Midbrain (tissue), 1 donor: ENCODE measurements around the gene GGA3.

Experiments used
- DNase-seq: peaks from one replicate; lab custom pipeline; 2025; lab: John Stamatoyannopoulos, UW

Gene GGA3

DNA sequence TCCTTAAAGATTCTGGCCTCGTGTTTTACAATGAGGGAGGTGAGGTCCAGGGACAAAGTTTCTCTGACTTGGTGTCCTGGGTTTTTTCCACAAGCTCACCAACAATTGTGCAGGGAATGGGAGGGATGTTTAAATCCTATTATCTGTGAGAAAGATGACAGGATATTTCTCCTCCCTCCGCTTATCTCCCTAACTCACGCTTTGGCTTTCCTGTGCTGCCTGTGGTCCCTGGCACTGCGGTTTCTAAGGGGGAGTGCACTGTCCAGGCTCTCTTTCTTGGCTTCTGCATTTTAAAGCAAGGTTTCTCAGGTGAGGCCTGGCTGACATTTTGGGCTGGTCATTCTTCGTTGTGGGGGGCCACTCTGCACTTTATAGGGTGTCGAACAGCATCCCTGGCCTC is 16.4 kb downstream of the GGA3 start:
- no peak for DNase-seq

DNA sequence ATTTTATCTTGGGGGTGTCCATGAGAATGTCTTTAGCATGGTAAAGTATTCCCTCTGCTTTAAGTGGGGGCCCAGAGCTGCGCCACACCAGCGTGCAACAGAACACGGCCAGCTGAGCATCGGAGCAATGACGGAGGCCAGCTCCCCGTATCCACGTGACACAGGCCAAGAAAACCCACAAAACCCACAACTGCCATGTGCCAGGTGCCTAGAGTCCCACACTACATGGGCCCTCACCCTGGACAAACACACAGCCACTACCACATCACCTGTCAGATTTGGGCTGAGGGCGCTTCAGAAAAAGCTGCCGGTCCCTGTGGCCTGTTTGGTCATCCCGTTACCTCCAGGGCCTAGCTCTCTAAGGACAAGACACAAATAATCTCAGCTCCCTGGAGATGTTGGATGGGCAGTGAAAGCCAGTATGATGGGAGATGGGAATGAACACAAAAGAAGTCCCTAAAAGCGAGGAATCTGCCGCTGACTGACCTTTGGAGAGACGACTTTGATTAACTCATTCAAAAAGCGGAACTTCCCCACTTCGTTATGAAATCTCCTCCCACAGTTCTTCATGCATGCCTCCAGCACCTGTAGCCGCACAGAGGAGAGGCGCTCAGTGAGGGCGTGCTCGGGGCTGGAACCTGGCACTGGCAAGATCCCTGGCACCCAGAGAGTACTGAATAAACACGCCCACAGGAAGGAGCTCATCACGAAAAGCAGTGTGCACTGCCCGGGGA is 17.1 kb downstream of the GGA3 start:
- no peak for DNase-seq

DNA sequence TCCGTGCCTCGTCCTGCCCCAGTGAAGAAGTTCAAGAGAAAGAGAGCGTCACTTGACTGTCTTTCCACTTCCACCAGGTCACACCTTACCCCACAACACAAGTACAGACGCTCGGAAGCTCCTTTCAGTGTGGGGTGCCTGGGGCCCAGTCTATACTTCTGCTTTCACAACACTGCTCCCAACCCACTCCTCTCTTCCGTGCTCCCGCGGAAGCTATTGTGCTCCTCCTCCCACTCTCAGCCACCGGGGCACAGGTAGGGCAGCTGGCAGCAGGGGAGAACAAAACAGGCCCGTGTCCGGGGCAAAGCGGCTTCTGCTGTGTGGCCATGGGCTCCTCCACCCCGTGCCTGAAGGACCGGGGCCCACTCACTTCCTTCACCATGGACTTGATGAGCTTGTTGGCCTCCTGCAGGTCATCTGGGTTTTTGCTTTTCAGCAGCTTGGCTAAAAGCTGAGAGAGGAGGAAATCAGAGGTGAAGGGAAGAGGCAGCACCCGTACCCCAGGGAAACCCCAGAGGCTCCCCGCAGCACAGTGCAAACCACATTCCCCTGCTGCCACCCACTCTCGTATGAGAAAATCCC is 18.9 kb downstream of the GGA3 start:
- DNase-seq: no peak

DNA sequence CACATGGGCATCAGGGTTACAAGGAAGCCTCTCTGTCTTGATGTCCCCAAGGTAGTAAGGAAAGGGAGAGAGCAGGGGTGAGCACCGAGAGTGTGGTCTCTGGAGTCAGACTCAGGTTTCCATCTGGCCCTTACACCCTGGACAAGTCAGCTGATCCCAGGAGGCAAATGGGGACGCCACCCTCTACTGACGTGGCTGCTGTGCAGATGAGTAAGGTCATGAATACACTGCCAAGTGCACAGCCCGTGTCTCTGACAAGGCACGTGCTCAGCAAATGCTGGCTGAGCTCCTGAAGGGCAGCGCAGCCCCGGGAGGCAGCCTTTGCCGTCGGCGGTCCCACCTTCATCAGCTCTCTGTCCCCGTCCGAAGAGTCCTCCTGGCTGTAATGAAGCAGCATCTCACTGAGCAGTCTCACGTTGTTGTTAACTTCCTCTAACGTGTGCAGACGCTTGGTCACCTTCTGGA is 19.4 kb downstream of the GGA3 start:
- no peak for DNase-seq

DNA sequence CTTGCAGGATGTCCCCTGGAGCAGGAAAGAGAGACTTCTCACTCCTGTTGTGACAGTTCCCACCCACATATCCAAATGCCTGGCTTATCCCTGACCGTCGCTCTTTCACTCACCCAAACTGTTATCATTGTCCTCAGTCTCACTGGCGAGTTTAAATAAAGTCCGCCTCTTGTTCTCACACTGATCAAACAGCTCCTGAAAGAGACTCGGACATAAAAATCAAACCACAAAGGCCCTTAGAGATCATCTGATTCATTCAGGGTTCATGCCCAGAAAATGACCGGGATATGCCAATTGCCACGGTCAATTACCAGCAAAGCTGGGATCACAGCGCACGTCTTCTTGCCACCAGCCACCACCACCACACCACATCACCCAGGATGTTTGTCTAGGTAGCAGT is 19.9 kb downstream of the GGA3 start:
- no peak for DNase-seq

DNA sequence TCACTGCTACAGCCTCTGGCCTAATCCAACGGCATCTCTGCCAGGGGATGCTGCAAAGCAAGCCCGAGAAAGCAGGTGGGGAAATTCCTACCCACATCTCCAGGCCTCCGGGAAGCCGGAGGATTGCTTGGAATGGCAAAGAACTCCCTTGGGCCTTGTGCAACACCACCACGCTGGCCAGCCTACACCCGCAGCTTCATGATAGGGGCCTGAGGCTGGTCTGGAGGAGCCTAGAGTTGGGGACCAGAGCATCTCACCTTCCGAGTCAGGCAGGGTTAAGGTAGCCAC is 20.3 kb downstream of the GGA3 start:
- DNase-seq: no peak

DNA sequence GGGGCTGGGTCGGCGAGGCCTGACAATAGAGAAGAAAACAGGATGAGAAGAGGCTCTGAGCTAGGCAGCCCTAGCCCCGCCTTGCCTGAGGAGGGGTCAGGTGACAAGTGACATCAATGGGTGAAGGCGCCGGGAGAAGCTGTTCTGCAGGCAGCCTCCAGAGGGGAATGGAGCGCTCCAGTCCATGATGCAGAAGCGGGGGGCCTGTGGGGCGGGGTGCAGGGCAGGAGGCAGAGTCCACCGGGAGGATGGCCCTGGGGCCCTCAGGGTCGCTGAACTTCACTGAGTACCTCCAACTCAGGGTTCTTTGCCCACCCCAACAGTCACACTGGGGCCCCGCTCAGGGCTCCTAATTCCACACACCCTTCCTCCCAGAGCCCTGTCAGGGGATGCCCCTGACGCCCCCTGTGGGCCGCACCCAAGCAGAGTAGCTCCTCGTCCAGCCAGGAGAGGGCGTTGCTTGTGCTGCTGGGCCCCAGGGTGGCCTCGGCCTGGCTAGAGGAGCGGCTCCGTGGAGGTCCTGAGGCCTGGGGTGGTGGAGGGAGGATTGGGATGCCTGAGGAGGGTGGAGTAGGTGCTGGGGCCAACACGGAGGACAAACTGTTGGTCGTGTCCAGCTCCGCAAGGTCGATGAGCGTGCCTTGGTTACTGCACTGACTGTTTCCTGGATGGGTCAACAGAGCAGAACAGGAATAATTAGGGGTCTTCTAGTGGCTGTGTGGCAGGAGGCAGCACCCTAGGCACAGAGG is 20.8 kb downstream of the GGA3 start:
- DNase-seq: no peak

DNA sequence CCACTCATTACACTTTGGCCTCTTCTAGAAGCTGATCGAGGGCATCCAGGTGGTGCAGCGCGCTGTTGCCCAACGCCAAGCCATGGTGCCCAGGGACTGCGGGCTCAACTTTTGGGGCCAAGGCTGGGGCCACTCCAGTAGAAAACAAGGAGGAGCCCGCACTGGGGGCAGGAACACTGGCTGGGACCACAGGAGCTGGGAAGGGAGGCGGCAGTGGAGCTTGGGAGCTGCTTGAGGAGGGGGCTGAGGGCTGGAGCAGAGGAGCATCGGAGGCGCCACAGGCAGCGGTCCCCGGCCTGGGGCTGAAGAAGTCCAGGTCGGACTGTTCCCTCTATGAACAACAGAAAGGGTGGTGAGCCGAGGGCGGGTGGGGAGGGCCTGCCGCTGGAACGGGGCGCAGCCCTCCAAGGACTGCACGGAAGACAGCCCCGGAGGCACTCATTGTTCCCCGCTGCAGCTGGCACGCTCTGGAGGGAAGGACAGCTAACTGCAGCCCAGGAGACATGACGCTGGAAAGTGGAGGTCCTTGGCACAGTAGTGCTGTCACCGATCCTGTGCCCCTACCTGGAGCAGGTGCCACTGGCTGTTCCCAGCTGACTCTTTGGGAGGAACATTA is 21.5 kb downstream of the GGA3 start:
- no peak for DNase-seq

DNA sequence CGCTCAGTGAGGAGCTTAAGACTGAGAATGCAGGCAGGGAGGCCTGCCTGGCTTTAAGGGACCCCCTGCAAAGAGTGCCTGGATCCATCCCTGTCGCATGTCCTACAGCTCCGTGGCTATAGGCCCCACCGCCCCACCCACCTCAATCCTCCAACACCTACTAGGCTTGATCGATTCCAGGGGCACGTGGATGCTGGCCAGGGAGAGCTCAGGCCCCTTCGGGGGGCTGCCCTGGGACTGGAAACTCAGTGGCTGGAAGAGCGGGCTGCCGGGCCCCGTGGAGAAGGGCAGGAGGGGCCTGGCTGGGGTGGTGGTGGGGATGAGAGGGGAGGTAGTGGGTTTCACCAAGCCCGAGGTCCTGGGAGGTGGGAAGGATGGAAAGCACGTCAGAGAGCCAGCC is 22.2 kb downstream of the GGA3 start:
- no peak for DNase-seq

DNA sequence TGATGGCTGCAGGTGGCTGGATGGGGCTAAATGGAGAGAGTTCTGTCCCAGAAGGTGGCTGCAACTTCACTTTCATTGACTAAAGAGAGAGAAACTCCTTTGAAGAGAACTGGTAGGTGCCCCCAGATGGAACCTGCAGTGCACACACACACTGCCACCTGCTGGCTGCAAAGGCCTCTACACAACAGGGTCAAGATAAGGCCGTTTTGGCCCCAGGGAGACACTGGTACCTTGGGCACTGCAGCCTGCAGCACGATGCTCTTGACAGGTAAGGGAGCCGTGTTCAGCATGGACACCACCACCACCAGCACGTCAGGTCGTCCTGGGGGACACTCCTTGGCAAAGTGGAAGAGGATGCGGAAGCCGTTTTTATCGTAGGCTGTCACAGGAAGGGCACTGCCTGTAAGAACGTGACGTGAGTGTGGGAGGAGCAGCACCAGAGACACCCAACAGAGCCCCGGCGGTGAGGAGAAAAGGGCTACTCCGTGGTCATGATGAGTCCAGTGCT is 22.7 kb downstream of the GGA3 start:
- DNase-seq: peak; percentile 20

DNA sequence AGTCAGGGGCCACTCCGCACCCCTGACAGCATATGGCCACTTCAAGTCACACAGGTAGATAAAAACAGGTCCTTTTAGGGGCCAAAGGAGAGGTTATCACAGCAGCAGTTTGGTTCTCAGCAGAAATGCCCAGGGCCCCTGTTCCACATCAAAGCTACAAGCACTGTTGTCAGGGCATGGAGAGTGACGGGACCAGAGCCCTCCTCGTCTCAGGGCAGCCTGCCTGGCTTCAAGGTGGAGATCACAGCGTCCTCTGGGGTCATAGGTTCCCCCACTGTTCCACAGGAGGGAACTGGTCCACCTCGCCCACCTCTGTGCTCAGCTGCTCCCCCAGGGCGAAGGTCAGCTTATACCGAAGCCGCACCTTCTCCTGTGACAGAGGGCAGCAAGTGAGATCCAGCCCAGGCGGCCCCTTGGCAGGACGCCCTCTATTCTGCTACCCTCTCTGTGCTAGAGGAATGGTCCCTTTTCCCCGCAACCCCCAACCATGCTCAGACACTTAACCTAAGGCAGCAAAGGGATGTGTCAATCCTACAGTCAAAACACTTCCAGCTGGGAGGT is 23.3 kb downstream of the GGA3 start:
- DNase-seq: no peak

DNA sequence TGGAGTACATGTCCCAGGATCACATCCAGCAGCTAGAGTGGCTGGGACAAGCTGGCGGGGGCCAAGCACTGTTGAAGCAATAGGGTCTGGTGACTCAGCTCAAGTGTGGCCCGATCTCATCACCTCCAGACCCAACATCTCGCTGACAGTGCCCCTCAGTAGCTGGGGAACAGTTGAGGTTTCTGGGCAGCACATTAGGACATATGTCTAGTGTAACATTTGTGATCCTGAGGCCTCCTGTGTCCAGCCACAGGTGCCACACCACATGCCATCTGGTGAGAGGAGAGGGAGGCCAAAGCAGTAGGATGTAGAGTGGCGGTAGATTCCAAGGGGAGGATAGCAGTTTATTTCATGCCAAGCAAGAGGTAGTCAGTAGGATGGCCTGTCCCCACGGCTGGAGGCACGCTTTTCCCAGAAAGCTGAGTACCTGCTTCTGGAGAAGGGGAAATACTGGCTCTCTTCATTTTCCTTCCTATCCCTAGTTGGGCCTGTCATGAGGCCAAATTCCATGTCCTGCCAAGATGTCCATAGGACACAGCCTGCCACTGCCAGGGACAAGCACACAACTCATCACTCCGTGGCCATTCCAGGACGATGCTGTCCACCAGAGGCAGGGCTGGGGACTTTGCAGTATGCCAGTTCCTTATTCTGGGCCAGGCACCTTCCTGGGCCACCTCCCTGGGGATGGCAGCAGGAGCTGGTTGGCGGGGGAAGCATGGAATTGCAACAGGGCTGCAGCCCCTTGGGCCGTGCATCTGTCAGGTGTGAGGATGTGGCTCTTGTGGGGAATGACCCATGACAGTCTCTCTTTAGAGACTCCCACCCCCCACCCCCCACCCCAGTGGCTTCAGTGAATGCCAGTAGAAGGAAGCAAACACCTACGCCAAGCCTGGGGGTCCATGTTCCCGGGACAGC is 24.0 kb downstream of the GGA3 start:
- DNase-seq: no peak

DNA sequence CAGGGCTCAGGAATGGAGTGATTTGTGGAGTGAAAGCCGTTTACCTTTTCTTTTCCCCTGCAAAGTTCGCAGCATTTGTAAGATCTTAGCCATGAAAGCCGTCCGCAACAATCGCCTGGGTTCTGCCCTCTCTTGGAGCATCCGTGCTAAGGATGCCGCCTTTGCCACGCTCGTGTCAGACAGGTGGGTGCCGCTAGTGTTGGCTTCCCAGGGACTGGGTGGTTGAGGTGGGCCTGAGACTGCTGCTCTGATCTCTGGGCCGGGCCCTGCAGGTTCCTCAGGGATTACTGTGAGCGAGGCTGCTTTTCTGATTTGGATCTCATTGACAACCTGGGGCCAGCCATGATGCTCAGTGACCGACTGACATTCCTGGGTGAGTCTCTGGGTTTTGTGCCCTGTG is 28.6 kb downstream of the GGA3 start:
- DNase-seq: no peak

DNA sequence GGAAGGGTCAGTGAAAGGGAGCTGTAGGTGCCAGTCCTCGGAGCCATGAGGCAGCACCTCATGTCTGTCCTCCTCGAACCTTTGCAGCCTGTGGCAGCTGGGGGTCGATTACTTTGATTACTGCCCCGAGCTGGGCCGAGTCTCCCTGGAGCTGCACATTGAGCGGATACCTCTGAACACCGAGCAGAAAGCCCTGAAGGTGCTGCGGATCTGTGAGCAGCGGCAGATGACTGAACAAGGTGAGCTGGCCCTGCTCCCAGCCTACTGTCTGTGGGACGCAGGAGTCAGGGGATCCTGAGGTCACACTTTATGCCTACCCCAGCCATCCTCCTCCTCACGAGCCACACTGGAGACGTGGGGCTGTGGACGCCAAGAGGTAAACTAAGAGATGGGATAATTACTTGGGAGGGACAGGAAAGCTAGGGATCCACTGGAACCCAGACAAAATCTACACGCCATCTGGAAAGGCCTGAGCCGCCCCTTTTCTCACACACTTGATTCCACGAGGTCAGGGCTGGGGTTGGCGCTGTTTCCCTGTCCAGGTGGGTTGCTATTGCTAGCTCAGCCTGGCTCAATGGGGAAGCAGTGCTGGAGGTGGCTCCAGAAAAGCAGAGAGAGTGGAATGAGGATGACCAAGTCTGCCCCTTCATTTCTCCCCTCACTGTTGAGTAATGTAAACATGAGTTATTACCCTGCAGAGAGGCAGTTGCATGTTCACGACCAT is 29.5 kb downstream of the GGA3 start:
- DNase-seq: no peak

DNA sequence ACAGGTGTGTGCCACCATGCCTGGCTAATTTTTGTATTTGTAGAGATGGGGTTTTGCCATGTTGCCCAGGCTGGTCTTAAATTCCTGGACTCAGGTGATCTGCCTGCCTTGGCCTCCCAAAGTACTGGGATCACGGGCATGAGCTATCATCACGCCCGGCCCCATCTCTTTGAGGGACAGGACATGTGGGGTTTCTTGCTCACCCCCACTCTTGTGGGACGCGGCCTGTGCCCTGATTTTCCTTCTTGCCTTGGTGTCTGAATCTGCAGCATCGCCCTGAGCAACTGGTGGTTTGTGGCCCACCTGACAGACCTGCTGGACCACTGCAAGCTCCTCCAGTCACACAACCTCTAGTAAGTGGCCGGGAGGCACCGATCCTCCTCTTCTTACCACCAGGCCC is 30.3 kb downstream of the GGA3 start:
- DNase-seq: no peak

DNA sequence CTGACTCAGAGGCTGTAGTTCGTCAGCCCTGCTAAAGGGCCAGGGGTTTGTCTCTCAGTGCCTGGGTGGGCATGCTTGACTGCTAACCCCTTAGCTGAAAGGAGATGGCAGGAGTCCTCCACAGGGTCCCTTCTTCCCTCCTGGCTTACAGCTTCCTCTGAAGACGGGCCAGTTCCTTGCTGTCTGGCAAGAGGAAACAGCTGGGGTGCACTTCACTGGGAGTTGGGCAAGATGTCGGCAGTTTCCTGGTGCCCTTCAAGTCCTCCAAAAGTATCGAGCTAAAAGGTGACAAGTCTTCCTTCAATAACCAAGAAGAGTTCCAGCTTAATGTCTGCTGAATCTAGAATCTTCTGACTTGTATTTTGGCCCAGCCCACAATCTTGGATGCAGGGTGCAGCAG is 32.6 kb downstream of the GGA3 start:
- no peak for DNase-seq

DNA sequence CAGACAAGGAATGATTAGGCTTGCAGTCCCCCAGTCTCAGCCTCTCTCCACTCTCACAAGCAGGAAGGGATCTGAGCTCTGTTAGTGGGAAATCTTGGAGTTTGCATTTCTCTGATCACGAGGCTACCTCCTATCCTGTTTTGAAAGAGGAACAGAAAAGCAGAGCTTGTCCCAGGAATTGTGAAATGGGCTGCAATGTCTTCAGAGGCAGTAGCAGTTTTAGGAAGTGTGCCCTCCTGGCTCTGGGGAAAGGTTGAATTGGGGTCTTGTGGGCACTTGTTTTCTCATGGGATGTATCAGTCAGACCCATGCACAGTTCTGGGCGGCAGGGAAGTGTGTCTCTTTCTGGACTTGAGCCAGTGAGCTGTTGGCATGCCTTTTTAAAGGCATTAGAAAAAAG is 33.1 kb downstream of the GGA3 start:
- DNase-seq: peak; percentile 46

DNA sequence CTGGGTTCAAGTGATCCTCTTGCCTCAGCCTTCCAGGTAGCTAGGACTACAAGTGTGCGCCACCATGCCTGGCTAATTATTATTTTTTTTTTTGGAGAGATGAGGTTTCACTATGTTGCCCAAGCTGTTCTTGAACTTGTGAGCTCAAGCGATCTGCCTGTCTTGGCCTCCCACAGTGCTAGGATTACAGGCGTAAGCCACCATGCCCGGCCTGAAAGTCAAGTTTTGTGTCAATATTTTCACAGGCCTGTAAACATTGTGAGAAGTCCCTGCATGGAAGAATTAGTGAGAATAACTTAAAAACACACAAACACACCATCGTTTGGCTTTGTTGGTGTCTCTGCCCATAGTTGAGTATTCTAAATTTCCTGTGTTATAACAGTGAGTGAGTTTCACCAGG is 33.7 kb downstream of the GGA3 start:
- DNase-seq: no peak

DNA sequence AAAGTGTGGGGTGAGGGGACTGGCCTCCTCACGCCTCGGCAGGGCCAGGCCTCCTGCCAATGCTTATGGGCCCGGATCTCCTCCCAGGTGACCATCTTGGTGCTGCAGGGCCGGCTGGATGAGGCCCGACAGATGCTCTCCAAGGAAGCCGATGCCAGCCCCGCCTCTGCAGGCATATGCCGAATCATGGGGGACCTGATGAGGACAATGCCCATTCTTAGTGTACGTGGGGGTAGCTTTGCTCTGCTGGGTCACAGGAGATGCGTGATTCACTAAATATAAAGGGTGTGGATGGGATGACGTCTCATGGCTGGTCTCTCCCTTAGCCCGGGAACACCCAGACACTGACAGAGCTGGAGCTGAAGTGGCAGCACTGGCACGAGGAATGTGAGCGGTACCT is 36.4 kb downstream of the GGA3 start:
- no peak for DNase-seq

DNA sequence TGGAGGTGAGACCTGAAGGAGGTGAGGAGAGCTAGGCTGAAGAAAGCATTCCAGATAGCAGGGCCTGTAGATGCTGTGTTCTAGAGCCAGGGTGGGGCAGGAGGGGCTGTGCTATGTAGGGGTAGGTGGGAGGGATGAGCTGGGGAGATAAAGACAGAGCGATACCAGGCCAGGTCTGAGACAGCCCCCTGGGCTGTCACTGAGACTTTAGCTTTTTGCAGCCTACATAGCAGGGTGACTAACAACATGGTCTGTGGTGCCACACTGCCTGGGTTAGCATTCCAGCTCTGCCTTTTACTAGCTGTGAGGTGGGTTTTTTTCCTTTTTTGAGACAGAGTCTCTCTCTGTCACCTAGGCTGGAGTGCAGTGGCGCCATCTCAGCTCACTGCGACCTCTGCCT is 41.6 kb downstream of the GGA3 start:
- DNase-seq: no peak

DNA sequence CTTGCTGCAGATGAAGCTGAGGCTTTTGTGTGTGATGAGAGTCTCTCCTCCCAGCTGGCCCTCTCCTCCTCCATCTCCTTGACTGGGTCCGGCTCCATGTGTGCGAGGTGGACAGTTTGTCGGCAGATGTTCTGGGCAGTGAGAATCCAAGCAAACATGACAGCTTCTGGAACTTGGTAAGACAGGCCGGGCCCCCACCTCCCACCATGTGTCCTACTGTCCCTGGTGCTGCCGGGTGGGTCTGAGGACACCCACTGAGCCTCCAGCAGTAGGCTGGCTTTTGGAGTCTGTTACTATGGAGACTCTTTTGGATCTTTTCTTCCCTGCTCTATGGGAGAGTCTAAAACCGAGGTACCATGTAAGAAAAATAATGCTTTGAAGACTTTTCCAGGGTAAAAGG is 43.3 kb downstream of the GGA3 start:
- no peak for DNase-seq
